GM19023 (cell line): ENCODE results near the gene EEF1G.

ENCODE experiments used
- ATAC-seq: cut with Tn5 transposase; IDR thresholded peaks from one replicate; pipeline ENCODE4 v1.9.1; 2021; ENCODE audit warnings: mild to moderate bottlenecking, moderate library complexity; ENCODE audit not compliant: unreplicated experiment

Gene EEF1G

DNA sequence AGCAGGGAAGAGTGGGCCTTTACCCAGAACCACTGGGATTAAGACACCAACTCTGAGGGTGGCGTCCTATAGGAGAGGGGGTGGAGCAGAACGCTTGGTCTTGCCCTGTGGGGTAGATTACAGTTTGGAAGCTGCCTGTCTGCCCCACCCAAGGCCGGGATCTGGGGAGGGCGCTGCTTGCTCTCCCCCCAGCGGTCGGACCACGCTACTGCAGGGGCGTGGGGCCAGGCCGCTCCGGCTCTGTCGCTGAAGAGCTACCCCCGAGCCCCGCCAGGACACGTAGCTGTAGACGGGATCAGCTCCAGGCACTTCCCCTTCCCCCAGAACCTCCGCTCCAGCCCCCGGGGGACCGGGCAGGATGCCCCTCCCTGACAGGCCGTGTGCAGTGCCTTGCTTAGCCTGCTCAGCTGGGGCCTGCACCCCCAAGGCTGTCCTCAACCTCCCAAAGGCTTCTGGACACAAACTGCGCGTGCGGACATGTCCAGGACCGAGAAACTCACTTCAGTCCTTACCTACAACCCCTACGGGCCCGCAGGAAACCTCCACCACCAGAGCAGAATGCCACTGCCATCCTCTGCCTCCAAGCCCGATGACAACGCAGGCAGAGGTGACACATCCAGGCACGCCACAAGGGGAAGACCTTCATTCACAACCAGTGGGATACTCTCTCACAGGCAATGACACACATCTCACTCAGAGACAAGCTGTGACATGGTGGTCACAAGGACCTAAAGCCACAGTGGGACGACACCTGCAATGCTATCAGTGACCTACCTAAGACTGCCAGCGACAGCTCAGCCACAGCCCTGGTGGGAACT lies 30.7 kb downstream of the EEF1G start:
- ATAC-seq = no peak

- ATAC-seq = no peak
Measured at GRCh38 chr11:62542111-62542745, 31.5 kb downstream of the EEF1G start.

- peak; percentile 61 for ATAC-seq
Measured at GRCh38 chr11:62540804-62541701, 32.6 kb downstream of the EEF1G start.

GRCh38 chr11:62539238-62539925 lies 34.3 kb downstream of the EEF1G start:
- ATAC-seq = no peak

- no peak for ATAC-seq
Measured at GRCh38 chr11:62538470-62539237, 35.0 kb downstream of the EEF1G start.

- ATAC-seq = no peak
Measured at GRCh38 chr11:62536301-62536957, 37.3 kb downstream of the EEF1G start.

GRCh38 chr11:62535802-62536201 lies 37.9 kb downstream of the EEF1G start:
- no peak for ATAC-seq

DNA sequence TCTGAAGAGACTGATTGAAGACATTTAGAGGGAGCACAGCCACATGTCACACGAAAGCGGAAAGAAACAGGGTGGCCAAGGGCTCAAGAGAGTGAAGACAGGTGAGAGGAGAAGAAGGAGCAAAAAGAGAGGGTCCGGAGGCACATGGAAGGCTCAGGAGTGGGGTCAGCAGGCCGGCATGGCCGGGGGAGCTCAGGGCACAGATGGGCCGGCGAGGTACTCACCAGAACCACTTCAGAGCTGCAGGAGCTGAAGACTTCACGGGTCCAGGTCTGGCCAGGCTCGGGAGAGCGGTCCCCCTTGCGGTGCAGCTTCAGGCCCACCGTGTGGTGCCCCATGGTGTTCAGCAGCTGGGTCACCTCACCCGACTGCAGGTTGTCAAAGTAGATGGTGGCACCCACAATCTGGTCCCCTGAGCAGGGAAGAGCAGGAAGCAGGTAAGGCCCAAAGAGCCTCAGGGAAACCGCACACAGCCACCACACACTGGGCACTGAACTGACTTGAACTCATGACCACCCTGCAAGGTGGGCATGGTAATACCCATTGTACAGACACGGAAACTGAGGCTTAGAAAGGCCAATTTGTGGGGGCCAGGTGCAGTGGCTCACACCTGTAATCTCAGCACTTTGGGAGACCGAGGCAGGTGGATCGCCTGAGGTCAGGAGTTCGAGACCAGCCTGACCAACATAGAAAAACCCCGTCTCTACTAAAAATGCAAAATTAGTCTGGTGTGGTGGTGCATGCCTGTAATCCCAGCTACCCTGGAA lies 38.7 kb downstream of the EEF1G start:
- no peak for ATAC-seq

GRCh38 chr11:62532096-62532495 lies 41.6 kb downstream of the EEF1G start:
- no peak for ATAC-seq

DNA sequence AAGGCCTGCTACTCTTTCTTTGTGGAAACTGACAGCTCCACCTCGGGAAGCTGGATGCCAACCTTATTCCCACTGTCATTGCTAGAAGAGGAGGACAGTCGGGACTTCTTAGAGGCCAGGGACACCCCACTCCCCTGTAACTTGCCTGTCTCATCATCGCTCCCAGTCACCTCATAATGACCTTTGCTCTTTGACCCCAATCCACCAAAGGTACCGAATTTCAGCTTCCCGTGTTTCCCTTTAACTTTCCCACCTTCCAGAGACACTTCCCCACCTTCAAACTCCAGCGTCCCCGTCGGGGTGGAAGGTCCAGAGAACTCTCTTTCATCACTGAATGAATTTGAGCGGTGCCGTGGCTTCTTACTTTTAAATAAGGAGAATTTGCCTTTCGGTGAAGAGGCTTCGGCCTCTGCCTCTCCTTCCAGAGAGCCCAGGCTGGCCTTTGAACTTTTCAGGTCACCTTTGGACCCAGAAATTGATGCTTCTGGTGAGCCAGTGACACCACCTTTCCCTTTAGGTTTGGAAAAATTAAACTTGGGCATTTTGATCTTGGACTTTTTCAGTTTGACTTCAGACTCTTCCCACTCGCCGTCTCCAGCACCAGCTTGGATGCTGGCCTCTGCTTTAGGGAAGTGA lies 56.8 kb downstream of the EEF1G start:
- ATAC-seq = no peak

GRCh38 chr11:62514151-62514550 lies 59.5 kb downstream of the EEF1G start:
- peak; percentile 77 for ATAC-seq

DNA sequence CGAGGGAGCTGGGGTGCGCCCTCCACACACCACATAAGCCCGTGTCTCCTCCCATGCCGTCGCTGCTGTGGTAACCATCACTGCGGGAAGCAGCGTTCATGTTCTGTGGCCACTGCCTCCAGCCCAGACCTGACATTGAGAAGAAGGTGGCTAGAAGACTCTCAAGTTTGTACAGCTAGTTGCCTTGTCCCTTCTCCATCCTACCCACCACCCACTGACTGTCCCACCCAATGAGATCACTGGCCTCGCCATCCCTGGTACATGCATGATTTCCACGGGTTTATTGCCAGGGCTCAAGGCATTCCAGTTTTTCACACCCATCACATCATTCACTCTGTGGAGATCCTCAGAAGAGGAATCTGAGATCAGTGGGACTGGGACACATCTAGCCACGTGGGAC lies 60.1 kb downstream of the EEF1G start:
- no peak for ATAC-seq

- ATAC-seq = no peak
Measured at GRCh38 chr11:62512961-62513360, 60.7 kb downstream of the EEF1G start.
